ENCODE data around the gene WDR5.
A peak's percentile ranks its signal among the peaks of the same experiment; 100 is the strongest.

Gene WDR5

GRCh38 chr9:134136118-134136995 lies 475 bp downstream of the WDR5 start (continued):
- TF ChIP-seq ZNF335 (tag by site-specific recombination; conservative IDR thresholded peaks at IDR 0.05), result peak; percentile 99
- no peak for TF ChIP-seq FEZF1 (tag by site-specific recombination; IDR thresholded peaks at IDR 0.05)
- peak; percentile 79; the same call in 1 of the 2 replicates for TF ChIP-seq ZBTB7A (tag by site-specific recombination; IDR thresholded peaks at IDR 0.05; ENCODE audit: low read depth)
- TF ChIP-seq ZNF140 (tag by site-specific recombination; IDR thresholded peaks at IDR 0.05), result no peak
- TF ChIP-seq ZNF23 (tag by site-specific recombination; IDR thresholded peaks at IDR 0.05; ENCODE audit: borderline replicate concordance), result no peak
- TF ChIP-seq ZNF174 (tag by site-specific recombination; IDR thresholded peaks at IDR 0.05), result no peak
- TF ChIP-seq ZNF580 (tag by site-specific recombination; IDR thresholded peaks at IDR 0.05), result no peak
- TF ChIP-seq PRDM2 (tag by site-specific recombination; IDR thresholded peaks at IDR 0.05; ENCODE audit: borderline replicate concordance), result no peak
- TF ChIP-seq ZNF24 (tag by site-specific recombination; IDR thresholded peaks at IDR 0.05), result no peak
- no peak for TF ChIP-seq ZNF138 (tag by site-specific recombination; IDR thresholded peaks at IDR 0.05; ENCODE audit: borderline replicate concordance)
- TF ChIP-seq, protein P1, sequence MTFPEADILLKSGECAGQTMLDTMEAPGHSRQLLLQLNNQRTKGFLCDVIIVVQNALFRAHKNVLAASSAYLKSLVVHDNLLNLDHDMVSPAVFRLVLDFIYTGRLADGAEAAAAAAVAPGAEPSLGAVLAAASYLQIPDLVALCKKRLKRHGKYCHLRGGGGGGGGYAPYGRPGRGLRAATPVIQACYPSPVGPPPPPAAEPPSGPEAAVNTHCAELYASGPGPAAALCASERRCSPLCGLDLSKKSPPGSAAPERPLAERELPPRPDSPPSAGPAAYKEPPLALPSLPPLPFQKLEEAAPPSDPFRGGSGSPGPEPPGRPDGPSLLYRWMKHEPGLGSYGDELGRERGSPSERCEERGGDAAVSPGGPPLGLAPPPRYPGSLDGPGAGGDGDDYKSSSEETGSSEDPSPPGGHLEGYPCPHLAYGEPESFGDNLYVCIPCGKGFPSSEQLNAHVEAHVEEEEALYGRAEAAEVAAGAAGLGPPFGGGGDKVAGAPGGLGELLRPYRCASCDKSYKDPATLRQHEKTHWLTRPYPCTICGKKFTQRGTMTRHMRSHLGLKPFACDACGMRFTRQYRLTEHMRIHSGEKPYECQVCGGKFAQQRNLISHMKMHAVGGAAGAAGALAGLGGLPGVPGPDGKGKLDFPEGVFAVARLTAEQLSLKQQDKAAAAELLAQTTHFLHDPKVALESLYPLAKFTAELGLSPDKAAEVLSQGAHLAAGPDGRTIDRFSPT (tag by site-specific recombination; IDR thresholded peaks at IDR 0.05), result no peak
- peak; percentile 86 for TF ChIP-seq GLIS2 (tag by site-specific recombination; IDR thresholded peaks at IDR 0.05)
- no peak for TF ChIP-seq TSHZ1 (tag by site-specific recombination; IDR thresholded peaks at IDR 0.05; ENCODE audit: borderline replicate concordance)
- no peak for TF ChIP-seq ZNF768 (tag by site-specific recombination; IDR thresholded peaks at IDR 0.05)
- TF ChIP-seq ZNF398 (tag by site-specific recombination; IDR thresholded peaks at IDR 0.05), result peak; percentile 53; the same call in 1 of the 2 replicates
- TF ChIP-seq SALL2 (tag by site-specific recombination; IDR thresholded peaks at IDR 0.05; ENCODE audit: borderline replicate concordance), result no peak
- no peak for TF ChIP-seq ZNF184 (tag by site-specific recombination; IDR thresholded peaks at IDR 0.05)
- TF ChIP-seq ZNF513 (tag by site-specific recombination; IDR thresholded peaks at IDR 0.05), result no peak
- no peak for TF ChIP-seq ZNF133 (tag by site-specific recombination; IDR thresholded peaks at IDR 0.05)
- no peak for TF ChIP-seq MYNN (tag by site-specific recombination; IDR thresholded peaks at IDR 0.05; ENCODE audit: borderline replicate concordance)
- no peak for TF ChIP-seq ZNF350 (tag by site-specific recombination; IDR thresholded peaks at IDR 0.05)
- TF ChIP-seq ZNF266 (tag by site-specific recombination; IDR thresholded peaks at IDR 0.05; ENCODE audit: low read depth), result no peak
- TF ChIP-seq ZNF529 (tag by site-specific recombination; IDR thresholded peaks at IDR 0.05; ENCODE audit: insufficient replicate concordance), result no peak
